Breast epithelium (tissue), 4 donors: Measurements from ENCODE around the gene ERMP1. TPM values are rescaled to one million over a fixed set of nuclear protein-coding genes. Genes with fewer than 3 reads are reported as not detected.
A peak's percentile ranks its signal among the peaks of the same experiment; 100 is the strongest.

Experiments
- DNase-seq, 2 donors: peaks; one replicate each; pipeline ENCODE4 v3.0.0-alpha.2; 2019; ENCODE audit warnings: low spot score in 2 of 2
- H3K27ac ChIP-seq, 2 donors: fragments of 200-600 bp; sonication (generic) in 1 of 2; one replicate each; pipeline ENCODE4 v1.5.1; 2016 to 2019; ENCODE audit warnings: mild to moderate bottlenecking in 1 of 2
- H3K27me3 ChIP-seq, 2 donors: fragments of 200-600 bp; sonication (generic) in 1 of 2; one replicate each; pipeline versions ENCODE4 v1.5.1 to v1.6.0; 2017 to 2019; ENCODE audit warnings: control low read depth in 1 of 2, mild to moderate bottlenecking in 1 of 2
- H3K36me3 ChIP-seq: fragments of 200-600 bp; one replicate; pipeline ENCODE4 v1.5.1; 2019
- H3K4me1 ChIP-seq, 2 donors: fragments of 200-600 bp; sonication (generic); one replicate each; pipeline ENCODE4 v1.5.1; 2016 to 2019; ENCODE audit warnings: control low read depth in 1 of 2
- H3K4me3 ChIP-seq, 3 donors: fragments of 200-600 bp; sonication (generic); 1 replicate in 2 of 3; 2 replicates in 1 of 3; pipeline ENCODE4 v1.5.1; 2016 to 2019; ENCODE audit warnings: mild to moderate bottlenecking in 3 of 3, moderate library complexity in 2 of 3
- H3K9me3 ChIP-seq, 2 donors: fragments of 200-600 bp; sonication (generic) in 1 of 2; one replicate each; pipeline ENCODE4 v1.5.1; 2016 to 2019; ENCODE audit warnings: control low read depth in 1 of 2
- POLR2A ChIP-seq: fragments of 450-650 bp; IDR thresholded peaks from one replicate; pipeline ENCODE4 v1.6.1; 2016; ENCODE audit warnings: antibody characterized with exemption, mild to moderate bottlenecking, moderate library complexity
- POLR2AphosphoS5 ChIP-seq, 3 donors: sonication (generic); formaldehyde crosslinking; IDR thresholded peaks; one replicate each; pipeline ENCODE4 v1.6.1; 2017; ENCODE audit warnings: antibody characterized with exemption in 3 of 3
- intact Hi-C: fragments of 100-400 bp; cut with DNase I; formaldehyde crosslinking; loops from one replicate; pipeline ENCODE4 v1.15.1; 2023; ENCODE audit warnings: low total_unique reads
- total RNA-seq, 3 donors: library from RNA; depleted of rRNA; stranded (reverse); fragments of >200 nt; gene quantifications; one replicate each; pipeline ENCODE4 v1.1.0, GENCODE V29; 2016
- TF ChIP-seq, protein P1 (sequence below), 3 donors: fragments of 450-650 bp; IDR thresholded peaks; one replicate each; pipeline ENCODE4 v1.5.1; 2016 to 2017; ENCODE audit warnings: antibody characterized with exemption in 3 of 3, mild to moderate bottlenecking in 3 of 3, moderate library complexity in 3 of 3

The ERMP1 gene
- total RNA-seq, 3 donors from 2014 or later: 12.6 to 39.2 (median 34.1) TPM

DNA sequence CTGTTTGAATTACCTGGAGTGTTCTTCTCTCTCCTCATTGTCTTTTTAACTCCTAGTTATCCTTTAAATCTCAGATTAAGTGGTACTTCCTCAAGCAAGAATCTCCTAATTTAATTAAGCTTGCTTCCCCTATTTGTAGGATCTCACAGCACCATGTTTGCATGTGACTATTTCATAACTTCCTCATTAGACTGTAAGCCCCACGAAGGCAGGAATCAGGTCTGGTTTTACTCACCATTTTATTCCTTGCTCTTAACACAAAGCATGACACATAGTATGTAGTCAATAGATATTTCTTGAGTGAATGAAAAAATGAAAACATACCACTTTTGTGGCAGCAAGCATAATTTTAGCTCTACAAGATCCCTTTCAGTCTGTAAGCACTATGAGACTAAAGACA is 1.3 kb upstream of the ERMP1 start:
- TF ChIP-seq, protein P1, sequence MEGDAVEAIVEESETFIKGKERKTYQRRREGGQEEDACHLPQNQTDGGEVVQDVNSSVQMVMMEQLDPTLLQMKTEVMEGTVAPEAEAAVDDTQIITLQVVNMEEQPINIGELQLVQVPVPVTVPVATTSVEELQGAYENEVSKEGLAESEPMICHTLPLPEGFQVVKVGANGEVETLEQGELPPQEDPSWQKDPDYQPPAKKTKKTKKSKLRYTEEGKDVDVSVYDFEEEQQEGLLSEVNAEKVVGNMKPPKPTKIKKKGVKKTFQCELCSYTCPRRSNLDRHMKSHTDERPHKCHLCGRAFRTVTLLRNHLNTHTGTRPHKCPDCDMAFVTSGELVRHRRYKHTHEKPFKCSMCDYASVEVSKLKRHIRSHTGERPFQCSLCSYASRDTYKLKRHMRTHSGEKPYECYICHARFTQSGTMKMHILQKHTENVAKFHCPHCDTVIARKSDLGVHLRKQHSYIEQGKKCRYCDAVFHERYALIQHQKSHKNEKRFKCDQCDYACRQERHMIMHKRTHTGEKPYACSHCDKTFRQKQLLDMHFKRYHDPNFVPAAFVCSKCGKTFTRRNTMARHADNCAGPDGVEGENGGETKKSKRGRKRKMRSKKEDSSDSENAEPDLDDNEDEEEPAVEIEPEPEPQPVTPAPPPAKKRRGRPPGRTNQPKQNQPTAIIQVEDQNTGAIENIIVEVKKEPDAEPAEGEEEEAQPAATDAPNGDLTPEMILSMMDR (IDR thresholded peaks at IDR 0.05): no peak
- TF ChIP-seq POLR2A: no peak
- TF ChIP-seq POLR2AphosphoS5 (IDR thresholded peaks at IDR 0.05): no peak
- no peak overlapping the region for H3K27ac ChIP-seq
- no peaks in the 10 kb centered on the region for H3K27me3 ChIP-seq
- H3K36me3 ChIP-seq: no peaks in the 10 kb centered on the region
- DNase-seq: no peak
- no peak overlapping the region for H3K4me3 ChIP-seq
- H3K4me1 ChIP-seq: peaks cover 0 to 8% of the 10 kb centered on the region in 2 donors
- H3K9me3 ChIP-seq: no peaks in the 10 kb centered on the region
- intact Hi-C loops: loop anchor here (10.0 kb wide), 1 partner anchor 151 kb away; no protein-coding TSS in a partner anchor

DNA sequence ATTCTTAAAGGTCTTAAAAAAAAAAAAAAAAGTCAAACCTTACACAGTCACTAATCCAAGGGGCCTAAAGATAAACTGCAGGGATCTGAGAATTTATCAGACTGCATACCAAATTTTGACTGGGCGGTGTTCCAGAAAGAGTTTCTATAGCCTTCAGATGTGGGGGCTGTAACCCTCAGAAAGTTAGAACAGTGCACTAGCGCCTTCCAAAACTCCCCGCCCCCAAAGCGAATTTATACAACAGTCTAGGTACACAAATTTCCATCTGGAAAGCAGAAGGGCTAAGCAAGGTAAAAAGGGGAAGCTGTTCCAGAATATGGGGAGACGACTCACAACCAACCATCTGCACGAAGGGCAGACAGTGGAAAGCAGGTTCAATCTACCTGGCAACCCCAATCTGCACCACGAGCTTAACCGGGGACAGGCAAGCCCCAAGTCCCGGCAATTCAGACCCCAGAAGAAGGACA is 813 bp downstream of the ERMP1 start:
- Histone ChIP-seq H3K4me3 (peak overlapping the region; percentile 83 to 97 (median 86)), H3K4me1 (peaks cover 0 to 8% of the 10 kb centered on the region in 2 donors), H3K9me3 (no peaks in the 10 kb centered on the region), H3K36me3 (no peaks in the 10 kb centered on the region), H3K27ac (peak overlapping the region; percentile 67 to 85), H3K27me3 (no peaks in the 10 kb centered on the region)
- TF ChIP-seq POLR2A (no peak), POLR2AphosphoS5 (IDR thresholded peaks at IDR 0.05) (no peak)
- TF ChIP-seq, protein P1 (IDR thresholded peaks at IDR 0.05): no peak
- intact Hi-C loops: loop anchor here (10.0 kb wide), 1 partner anchor 153 kb away; no protein-coding TSS in a partner anchor
- DNase-seq: no peak

DNA sequence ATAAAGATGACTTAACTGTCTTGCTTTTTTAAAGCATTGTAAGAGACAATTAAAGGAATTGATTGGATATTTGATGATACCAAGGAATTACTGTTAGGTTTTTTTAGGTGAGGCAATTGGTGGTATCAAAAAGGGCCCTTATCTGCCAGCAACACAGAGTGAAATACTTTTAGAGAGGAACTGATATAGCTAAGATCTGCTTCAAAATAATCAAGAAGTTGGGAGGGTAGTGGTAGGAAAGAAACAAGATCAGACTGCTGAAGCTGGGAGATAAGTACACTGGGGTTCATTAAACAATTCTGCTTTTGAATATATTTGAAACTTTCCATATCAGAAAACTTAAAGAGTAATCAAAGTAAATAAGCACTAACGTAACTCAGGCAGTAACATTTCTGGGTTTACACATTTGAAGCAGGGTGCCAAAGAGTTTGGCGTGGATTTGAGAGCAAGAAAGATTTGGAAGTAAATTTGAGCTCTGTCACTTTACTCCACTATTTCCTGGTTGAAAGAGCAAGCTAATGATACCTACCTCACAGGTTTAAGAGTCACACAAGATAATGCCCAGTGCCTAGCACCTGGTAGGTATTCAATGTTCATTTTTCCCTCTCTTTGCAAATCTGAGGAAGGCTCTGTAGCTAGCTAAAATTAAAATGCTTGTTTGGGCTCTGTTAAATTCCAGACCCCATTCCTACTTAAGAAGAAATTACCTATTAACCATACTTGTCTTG is 6.9 kb downstream of the ERMP1 start:
- no peaks in the 10 kb centered on the region for H3K27me3 ChIP-seq
- H3K27ac ChIP-seq: no peak overlapping the region
- H3K4me3 ChIP-seq: no peak overlapping the region
- DNase-seq: no peak
- intact Hi-C loops: loop anchor here (10.0 kb wide), 1 partner anchor 509 kb away; no protein-coding TSS in a partner anchor
- H3K9me3 ChIP-seq: no peaks in the 10 kb centered on the region
- H3K36me3 ChIP-seq: no peaks in the 10 kb centered on the region
- no peaks in the 10 kb centered on the region for H3K4me1 ChIP-seq
- no peak for TF ChIP-seq POLR2A
- TF ChIP-seq POLR2AphosphoS5 (IDR thresholded peaks at IDR 0.05): no peak
- TF ChIP-seq, protein P1 (IDR thresholded peaks at IDR 0.05): no peak

DNA sequence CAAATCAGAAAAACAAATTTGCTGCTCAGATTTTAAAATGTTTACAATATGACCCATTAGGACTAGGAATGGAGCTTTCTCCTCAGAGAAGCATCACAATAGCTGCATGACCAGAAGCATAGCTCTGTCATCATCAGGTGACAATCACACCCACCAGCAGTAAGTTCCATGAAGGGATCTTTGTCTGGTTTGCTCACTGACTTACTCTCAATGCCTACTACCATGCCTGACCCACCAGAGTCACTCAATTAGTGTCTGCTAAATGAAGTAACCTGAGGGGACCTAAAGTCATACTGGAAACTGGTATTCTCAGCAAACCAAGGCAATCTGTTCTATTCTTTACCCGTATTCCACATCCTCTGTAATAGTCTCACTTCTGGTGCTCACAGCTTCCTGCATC is 7.7 kb downstream of the ERMP1 start:
- Histone ChIP-seq H3K36me3 (no peaks in the 10 kb centered on the region), H3K4me3 (no peak overlapping the region), H3K27me3 (no peaks in the 10 kb centered on the region), H3K4me1 (no peaks in the 10 kb centered on the region), H3K9me3 (no peaks in the 10 kb centered on the region), H3K27ac (no peak overlapping the region)
- intact Hi-C loops: loop anchor here (10.0 kb wide), 1 partner anchor 510 kb away; no protein-coding TSS in a partner anchor
- DNase-seq: no peak
- TF ChIP-seq POLR2A (no peak), POLR2AphosphoS5 (IDR thresholded peaks at IDR 0.05) (no peak)
- TF ChIP-seq, protein P1 (IDR thresholded peaks at IDR 0.05): no peak

DNA sequence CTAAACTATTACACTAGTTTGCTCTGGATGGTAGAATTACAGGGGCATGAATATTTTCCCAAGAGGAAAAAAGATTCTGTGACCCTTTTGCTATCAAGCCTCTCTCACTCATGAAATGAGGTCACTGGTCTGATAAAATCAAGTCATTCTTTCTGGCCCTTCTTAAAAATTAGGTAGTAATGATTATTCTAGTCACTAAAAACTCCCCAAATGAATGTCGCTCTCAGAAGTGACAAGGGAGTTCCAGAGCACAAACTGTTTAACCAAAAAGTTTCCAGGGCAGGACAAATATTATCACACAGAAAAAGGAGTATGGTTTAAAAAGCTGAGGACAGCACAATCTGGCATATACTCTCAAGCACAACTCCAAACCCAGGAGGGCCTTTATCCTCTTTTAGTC is 12.5 kb downstream of the ERMP1 start:
- TF ChIP-seq POLR2AphosphoS5 (IDR thresholded peaks at IDR 0.05) (no peak), POLR2A (no peak)
- TF ChIP-seq, protein P1 (IDR thresholded peaks at IDR 0.05): no peak
- Histone ChIP-seq H3K9me3 (no peaks in the 10 kb centered on the region), H3K27ac (no peak overlapping the region), H3K27me3 (no peaks in the 10 kb centered on the region), H3K4me3 (no peak overlapping the region), H3K4me1 (no peaks in the 10 kb centered on the region), H3K36me3 (no peaks in the 10 kb centered on the region)
- no peak for DNase-seq
- intact Hi-C loops: loop anchor here (10.0 kb wide), 1 partner anchor 514 kb away; no protein-coding TSS in a partner anchor
